NCI-H510A treated with DMSO at 0.1 percent for 48 hours (cell line): Measurements from ENCODE around the gene VMP1.

Source experiments
- DNase-seq: peaks from one replicate; lab custom pipeline; 2025; lab: John Stamatoyannopoulos, UW

Gene VMP1

DNA sequence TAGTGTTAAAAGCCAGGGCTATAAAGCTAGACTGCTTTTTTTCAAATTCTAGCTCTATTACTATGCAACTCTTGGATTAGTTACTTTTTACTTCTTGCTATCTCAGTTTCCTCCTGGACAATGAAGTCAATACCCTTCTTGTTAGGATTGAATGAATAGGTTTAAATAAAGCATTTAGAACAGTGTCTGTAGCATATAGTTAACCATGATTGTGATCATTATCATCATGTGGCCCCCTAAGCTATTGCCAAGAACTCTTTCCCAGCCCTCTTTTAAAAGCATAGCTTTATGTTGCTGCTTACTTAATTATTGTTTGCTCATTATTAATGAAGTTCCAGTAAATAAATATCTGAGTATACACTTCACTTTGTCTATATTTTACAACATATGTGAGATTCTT is 4.5 kb downstream of the VMP1 start:
- no peak for DNase-seq

DNA sequence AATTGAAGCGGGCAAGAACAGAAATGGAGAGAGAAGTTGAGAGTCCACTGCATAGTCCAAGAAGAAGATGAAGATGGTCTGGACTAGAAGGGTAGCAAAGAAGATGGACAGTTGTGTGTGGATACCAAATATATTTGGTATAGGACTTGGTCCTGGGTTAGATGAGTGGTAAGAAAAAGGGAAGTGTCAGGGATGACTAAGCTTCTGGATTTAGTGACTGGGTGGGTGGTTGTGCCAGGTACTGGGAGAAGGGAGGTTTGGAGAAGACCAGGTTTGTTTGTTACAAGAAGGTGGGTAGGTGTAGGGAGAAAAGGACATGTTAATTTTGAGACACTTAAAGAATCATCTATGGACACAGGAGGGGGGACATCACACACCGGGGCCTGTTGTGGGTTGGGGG is 5.4 kb downstream of the VMP1 start:
- no peak for DNase-seq

DNA sequence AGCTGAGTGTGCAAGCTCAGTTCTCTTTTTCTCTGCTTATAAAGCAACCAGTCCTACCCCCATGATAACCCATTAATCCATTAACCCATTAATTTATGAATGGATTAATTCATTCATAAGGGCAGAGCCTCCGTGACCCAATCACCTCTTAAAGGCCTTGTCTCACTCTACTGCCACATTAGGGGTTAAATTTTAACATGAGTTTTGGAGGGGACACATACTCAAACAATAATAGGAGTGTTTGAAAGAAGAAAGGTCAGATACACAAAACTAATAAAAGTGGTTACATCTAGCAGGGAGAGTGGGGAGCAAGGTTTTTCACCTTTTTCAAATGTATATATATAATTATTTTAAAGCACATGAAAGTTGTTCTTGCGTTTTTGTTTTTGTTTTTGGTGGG is 6.8 kb downstream of the VMP1 start:
- no peak for DNase-seq

DNA sequence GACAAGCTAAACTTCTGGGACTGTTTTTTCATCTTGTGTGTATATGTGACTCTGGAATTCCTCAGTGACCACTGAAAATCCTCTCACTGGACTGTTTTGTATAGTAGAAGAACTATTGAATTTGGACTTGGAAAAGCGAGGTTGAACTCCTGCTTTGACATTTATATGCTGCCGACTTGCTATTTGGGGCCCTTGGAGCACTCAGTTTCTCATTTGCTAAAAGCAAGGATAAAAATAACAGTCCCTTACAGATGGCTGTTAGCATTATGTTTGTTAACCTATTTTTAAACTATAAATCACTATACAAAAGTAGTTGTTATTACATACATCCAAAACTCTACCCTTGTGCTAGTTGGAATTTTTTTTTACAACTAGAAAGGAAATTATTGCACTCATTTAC is 9.0 kb downstream of the VMP1 start:
- DNase-seq: no peak

DNA sequence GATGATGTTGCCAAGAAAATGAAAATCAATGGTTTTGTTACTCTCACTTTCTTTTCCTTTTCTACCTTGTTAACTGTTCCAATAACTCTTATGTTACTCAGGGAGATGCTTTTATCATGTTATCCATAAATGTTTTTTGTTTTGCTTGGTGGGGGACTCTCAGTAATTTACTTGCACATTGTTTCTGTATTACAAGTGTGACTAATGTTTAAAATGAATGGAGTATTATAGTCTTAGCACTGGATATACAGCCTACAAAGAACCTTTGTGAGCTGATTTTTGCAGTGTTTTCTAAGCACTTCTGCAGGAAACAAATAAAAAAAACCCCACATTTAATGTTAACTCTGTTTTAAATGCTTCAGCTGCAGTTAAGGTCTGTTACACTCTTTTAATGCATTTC is 12.1 kb downstream of the VMP1 start:
- DNase-seq: no peak

DNA sequence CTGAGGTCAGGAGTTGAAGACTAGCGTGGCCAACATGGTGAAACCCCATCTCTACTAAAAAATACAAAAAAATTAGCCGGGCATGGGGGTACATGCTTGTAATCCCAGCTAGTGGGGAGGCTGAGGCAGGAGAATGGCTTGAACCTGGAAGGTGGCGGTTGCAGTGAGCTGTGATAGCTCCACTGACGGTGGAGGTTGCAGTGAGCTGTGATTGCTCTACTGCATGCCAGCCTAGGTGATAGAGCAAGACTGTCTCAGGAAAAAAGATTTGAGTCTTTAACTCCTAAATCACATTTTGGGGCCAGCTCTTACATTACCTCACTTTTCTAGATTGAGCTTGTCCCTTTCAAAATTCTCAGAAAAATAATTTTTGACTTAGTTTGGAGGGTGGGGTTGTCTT is 15.2 kb downstream of the VMP1 start:
- DNase-seq: no peak

DNA sequence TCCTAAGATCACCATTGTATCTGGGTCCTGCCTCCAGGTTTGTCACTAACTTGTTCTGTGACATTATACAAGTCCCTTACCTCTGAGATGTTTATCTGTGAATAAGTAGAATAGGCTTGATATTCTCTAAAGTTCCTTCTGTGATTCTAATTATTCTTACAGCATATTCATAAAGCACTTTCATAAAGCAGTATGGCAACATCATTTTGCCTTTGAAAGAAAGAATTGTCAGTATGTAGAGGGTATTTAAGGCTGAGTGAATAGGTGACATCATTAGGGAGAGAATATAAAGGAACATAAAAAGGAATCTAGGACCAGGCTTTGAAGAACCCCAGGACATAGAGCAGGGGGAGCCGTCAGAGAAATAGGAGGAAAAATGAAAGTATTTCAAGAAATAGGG is 15.6 kb downstream of the VMP1 start:
- no peak for DNase-seq

DNA sequence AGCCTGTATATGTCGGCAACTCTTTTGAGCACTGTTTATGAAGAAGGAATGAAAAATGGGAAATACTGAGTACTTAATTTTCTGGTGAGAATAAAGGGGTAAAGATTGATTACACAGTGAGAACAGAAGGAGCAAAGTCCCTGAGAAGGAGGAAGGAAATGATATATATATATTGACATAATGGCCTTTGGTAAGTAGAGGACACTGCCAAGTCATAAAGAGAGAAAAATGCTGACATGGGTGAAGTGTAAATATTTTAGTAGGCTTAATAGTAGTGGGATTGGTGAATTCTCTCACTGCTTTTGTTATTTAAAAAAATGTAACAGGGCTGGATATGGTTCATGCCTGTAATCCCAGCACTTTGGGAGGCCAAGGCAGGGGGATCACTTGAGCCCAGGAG is 16.2 kb downstream of the VMP1 start:
- DNase-seq: no peak

DNA sequence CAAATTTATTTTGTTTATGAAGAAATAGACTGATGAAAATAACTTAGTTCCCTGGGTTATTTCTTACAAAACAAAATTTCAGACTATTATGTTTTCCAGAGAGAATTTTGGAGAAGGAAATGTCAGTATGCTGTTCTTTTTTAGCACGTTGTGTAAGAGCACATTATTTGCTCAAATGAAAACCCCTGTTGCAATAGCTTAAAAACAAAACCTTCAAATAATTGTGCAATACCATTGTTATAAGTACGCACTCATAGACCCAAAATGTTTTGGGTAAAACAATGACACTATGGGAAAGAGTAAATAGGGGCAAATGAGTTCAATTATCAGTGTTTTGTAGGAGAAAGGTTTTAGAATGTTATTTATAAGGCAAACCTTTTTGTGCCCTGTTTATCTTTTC is 18.2 kb downstream of the VMP1 start:
- DNase-seq: no peak

DNA sequence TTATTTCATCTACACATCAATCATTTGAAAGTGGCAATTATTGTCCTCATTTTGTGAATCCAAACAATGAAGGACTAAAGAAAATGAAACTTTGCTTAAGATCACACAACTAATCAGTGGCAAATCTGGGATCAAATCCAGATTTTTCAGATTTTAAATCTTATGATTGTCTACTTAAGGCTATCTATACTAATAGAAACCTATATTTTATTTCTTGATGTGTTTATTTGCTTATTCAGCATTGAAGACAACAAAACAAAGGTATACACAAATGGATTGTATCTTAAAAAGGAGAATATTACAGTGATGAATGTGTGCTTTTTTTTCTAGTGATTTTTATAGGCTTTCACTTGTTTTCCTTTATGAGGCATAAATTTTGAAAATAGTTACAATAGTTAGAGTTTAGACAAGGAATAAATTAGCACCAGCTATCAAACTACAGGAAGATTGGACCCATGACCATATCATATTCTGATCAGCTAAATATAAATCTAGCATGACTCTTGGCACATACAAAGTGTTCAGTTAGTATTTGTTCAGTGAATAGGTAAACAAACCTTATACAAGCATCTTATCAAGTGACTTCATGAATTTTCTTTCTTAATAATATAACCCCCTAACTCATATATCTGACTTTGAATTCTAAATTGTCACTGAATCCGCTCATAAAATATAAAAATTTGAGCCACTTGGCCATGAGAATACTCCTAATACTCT is 20.5 kb downstream of the VMP1 start:
- DNase-seq: peak; percentile 28

DNA sequence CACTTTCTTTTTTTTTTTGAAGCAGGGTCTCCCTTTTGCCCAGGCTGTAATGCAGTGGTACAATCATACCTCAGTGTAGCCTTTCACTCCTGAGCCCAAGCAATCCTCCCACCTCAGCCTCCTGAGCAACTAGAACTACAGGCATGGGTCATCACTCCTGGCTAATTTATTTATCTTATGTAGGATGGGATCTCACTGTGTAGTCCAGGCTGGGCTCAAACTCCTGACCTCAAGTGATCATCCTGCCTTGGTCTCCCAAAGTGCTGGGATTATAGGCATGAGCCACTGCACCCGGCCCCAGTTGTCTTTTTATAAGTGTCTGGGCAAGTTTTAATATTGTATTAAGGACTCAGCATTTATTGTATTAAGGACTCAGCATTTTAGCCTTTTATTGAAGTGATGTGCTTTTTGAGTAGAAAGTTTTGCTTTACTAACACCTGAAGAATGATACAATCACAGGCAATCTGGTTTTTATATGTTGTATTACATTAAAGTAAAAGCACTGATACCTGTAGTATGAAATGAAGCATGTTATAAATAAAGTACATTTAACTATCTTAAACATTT is 22.9 kb downstream of the VMP1 start:
- DNase-seq: no peak

DNA sequence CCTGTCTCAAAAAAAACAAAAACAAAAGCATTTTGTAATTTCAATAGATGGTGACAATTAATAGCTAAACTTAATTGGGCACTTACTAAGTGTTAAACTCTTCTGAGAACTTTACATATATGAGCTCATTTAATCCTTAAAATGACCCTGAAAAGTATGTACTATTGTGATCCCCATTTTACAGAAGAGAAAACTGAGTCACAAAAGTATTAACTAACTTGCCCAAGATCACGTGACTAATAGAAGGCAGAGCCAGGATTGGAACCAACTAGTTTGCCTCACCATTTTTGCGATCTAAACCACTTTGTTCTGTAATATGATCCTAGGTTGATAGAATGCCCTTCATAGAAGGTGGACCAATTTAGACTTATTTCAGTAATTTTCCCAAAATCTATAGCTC is 26.2 kb downstream of the VMP1 start:
- DNase-seq: no peak

DNA sequence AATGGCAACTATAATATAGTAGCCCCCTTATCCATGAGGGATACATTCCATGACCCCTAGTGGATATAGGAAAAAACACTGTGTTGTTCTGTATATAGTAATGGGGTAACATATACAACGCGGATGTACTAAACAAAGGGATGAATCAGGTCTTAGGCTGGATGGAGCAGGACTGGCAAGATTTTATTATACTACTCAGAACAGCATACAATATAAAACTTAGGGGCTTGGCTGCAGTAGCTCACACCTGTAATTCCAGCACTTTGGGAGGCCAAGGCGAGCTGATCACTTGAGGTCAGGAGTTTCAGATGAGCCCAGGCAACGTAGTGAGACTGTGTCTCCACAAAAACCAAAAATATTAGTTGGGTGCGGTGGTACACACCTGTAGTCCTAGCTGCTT is 26.8 kb downstream of the VMP1 start:
- DNase-seq: no peak

DNA sequence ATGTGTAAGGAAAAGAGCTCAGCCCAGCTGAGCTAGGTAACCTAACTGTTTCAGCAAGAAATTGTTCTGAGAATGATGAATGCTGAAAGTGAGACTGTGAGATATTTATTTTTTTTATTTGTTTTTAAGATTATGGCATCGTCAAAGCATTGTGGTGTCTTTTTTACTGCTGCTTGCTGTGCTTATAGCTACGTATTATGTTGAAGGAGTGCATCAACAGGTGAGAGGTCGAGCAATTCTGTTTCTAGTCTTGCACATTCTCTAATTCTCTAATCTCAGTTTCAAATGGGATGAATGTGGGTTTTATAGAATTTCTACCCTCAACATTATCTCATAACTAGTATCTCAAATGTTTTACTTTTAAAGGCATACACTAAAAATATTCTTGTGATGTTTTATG is 29.9 kb downstream of the VMP1 start:
- no peak for DNase-seq

DNA sequence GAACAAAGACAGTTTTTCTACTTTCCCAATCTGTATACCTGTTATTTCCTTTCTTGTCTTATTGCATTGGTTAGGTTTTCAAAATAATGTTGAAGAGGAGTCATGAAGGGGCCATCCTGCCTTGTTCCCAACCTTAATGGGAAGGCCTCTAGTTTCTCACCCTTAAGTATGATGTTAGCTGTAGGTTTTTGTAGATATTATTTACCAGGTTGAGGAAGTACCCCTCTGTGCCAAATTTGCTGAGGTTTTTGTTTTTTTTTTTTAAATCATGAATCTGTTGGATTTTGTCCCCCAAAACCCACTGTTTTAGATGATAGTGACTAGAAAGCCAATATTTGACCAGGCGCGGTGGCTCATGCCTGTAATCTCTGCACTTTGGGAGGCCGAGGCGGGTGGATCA is 36.4 kb downstream of the VMP1 start:
- DNase-seq: no peak

DNA sequence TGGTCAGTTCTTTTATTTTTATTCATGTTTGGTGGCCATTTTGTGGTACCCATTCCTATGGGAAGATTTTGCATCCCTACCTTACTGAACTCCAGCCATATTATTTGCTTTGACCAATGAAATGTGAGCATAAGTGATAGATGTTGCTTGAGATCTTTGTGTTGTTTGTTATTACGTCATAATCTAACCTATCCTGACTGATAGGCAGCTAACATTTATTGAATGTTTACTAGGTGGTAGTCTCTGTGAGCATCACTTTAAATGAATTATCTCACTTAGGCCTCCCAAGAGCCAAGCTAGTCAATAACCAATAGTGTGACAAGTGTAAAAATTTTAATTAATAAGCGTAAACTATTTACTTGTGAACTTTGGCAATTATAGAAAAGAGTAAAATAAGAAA is 37.6 kb downstream of the VMP1 start:
- no peak for DNase-seq

DNA sequence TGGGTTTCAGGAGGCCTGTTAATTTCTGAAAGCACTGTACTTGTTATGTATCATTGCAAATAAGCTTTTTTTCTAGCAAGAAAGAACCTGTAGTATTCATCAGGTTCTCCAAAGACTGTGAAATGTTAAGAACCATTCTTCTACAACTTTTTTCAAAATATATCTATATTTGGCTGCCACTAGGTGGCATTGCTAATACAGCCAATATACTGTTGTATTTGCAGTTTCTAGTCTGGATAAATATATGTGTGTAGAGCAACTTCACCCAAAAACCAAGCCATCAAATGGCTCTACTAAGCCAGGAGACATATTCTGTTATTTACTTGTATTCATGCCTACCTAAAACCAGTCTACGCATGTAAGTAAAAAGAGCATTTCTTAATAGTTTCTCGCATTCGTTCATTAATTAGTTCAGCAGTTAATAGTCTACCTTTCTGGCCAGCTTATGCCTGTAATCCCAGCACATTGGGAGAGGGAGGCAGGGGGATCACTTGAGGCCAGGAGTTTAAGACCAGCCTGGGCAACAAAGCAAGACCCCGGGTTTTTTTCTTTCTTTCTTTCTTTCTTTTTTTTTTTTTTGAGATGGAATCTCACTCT is 39.5 kb downstream of the VMP1 start:
- peak; percentile 82 for DNase-seq

DNA sequence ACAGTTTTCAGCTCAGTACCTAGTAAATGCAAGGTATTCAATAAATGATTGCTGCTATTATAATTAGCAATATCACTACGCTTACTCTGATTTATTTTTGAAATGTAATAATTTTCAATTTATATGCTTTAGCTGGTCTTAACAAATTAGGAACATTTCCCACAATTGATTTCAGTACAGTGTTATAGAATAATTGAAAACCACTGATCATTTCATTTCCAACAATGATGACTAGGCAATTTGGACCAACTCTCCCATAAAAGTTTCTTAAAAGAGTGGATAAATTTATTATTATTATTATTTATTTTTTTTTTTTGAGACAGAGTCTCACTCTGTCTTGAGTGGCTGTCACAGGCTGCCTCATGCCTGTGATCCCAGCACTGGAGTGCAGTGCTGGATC is 41.1 kb downstream of the VMP1 start:
- DNase-seq: no peak

DNA sequence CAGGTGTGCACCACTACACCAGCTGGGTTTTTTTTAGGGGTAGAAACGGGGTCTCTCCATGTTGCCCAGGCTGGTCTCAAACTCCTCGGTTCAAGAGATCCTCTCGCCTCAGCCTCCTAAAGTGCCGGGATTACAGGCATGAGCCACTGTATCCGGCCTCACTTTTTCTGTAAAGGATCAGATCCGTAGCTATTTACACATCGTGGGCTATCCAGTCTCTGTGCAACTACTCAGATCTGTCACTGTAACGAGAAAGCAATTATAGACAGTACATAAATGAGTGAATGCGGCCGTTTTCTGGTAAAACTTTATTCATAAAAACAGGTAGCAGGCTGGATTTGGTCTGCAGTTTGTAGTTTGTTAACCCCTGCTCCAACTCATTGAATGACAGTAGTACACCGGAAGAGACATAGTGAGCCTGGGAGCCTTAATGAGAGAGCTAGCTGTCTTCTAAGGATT is 44.5 kb downstream of the VMP1 start:
- no peak for DNase-seq

DNA sequence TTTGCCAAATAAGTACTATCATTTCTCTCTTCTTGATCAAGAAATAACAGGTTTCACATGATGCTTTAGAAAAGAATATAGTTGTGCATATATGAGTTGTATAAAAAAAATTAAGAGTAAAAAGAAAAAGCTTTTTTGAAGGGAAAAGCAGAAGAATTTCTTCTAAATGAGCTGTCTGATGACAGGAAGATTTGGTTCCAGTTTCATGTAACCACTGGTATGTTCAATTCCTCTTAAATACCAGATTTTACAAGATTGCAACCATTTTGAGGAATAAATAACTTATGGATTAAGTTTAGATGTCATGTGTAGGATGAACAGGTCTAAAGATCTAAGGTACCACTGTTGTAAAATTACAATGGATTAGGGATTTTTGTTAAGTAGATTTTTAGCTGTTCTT is 45.0 kb downstream of the VMP1 start:
- no peak for DNase-seq

DNA sequence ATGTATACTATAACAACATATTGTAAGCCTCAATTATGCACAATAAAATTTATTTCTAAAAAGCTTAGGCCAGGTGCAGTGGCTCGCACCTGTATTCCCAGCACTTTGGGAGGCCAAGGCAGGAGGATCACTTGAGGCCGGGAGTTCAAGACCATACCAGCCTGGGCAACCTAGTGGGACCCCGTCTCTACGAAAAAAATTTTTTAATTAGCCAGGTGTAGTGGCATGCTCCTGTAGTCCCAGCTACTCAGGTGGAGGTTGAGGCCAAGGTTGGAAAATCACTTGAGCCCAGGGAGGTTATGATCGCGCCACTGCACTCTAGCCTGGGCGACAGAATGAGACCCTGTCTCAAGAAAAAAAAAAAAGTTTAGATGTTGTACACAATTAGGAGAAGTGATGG is 45.5 kb downstream of the VMP1 start:
- DNase-seq: no peak

DNA sequence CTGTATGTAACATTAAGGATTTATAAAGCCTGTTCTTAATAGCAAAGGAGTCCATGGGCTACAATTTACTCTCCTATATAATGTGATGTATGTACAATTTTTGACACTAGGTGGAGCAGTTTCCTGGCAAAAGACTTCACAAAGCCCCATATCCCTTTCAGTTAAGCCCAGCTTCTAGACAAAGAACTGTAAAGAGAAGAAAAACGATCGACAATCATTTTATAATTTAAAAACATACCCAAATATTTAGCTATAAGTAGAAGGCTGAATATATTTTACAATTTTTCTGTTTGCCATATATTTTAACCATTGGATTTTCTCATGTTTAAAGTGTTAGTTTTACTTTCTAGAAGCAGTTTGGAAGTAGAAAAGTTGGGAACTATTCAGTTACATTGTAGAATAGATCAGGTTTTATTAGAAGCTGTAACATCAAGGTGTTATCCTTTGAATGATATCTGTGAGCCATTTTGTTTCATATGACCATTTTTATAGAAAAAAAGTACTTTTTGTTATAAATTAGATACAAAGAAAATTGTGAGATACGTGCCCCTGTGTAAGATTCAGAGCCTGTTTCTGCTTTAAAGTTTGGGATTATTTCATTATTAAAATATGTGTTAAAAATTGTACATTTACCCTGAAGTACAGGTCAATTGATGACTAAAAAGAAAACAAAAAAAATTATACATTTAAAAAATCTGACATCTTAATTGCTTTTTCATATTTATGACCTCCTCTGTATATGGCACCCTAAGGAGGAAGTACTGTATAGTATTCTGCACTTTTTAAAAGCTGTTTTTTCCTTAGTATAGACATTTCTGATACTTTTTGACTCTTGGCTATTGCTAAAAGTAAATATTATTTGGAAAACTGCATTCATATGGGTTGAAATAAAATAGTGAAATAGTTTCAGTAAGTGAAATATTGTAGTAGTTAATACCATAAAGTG is 46.3 kb downstream of the VMP1 start:
- peak; percentile 99 for DNase-seq

DNA sequence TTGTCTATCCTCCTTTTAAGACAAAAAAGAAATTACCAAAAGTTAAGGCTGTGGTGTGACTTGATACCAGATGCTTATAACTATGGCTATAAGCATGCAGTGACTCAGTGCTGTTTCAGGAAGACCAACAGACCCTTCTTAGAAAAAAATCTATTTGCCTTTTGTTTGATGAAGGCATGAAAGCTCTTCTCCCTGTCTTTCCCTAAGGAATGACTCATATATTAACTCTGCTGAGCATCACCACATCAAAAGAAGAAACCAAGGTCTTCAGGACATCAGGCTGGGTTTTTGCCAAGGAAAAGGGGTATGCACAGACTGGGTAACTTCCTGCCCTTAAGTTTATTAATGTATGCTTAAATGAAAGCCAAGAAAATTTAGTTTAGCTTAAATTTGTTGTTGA is 47.1 kb downstream of the VMP1 start:
- no peak for DNase-seq
